Neural cell (in vitro differentiated cells): ENCODE data around the gene GRM4.

Experiments
- CTCF ChIP-seq: fragments of 450-650 bp; IDR thresholded peaks from 2 replicates; pipeline ENCODE4 v1.5.1; 2014; ENCODE audit warnings: antibody characterized with exemption, mild to moderate bottlenecking, moderate library complexity; ENCODE audit not compliant: poor library complexity, severe bottlenecking
- EP300 ChIP-seq: fragments of 450-650 bp; conservative IDR thresholded peaks from 2 replicates; pipeline ENCODE4 v1.6.1; 2014; ENCODE audit warnings: antibody characterized with exemption, mild to moderate bottlenecking, moderate library complexity; ENCODE audit not compliant: poor library complexity, severe bottlenecking
- POLR2AphosphoS5 ChIP-seq: IDR thresholded peaks from 2 replicates; pipeline ENCODE4 v1.6.1; 2012
- SMC3 ChIP-seq: fragments of 450-650 bp; conservative IDR thresholded peaks from 2 replicates; pipeline ENCODE4 v1.6.1; 2014; ENCODE audit warnings: antibody characterized with exemption, mild to moderate bottlenecking, moderate library complexity; ENCODE audit not compliant: poor library complexity
- TAF1 ChIP-seq: IDR thresholded peaks from 2 replicates; pipeline ENCODE4 v1.6.1; 2012; ENCODE audit warnings: low read depth

DNA sequence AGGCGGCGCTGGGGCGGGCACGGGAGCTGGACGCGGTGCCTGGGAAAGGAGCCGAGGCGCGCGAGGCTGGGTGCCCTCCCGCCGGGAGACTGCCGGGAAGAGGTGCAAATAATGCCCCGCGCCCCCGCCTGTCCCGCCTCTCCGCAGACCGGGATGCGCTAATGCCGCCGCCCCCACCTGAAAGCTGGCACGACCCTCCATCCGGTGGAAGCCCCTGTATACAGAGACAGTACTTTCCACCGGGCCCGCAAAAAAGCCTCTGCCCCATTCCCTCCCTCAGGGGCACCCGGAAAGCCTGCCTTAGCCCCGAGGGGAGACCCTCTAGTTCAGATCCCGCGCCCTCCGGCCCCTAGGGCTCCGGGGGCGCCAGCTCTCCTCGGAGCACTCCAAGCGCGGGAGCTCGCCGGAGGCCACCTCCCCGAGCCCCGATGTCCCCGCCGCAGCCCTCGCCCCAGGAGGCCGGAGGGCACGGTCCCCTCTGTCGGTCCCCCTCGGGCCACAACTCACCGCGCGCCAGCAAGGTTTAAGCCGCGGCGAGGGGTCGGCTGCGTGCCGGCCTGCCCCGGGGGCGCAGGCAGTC, 1.2 kb downstream of the GRM4 start:
- TF ChIP-seq POLR2AphosphoS5 (no peak), CTCF (no peak), TAF1 (no peak), SMC3 (no peak), EP300 (no peak)
